ENCODE measurements around the gene MMP11. TPM values are rescaled to one million over a fixed set of nuclear protein-coding genes. Genes with fewer than 3 reads are reported as not detected.

MMP11 gene
- total RNA-seq, result 3.1 and 15.2 TPM in 2 replicates

GRCh38 chr22:23772649-23773473 is at the start of gene MMP11:
Gene MMP11 (plus strand): TSS chr22:23772849. CDS start chr22:23772871, 22 bp downstream.

GRCh38 chr22:23750714-23751440 is 21.8 kb upstream of the MMP11 start, which contains the start of gene ZNF70:
Gene ZNF70 (minus strand): TSS chr22:23751112. CDS start chr22:23745140, 5,972 bp downstream.

GRCh38 chr22:23754220-23754919 is 18.3 kb upstream of the MMP11 start, which contains the start of gene VPREB3:
Gene VPREB3 (minus strand): TSS chr22:23754425. CDS start chr22:23754363, 62 bp downstream.

GRCh38 chr22:23762842-23763578 is 9.6 kb upstream of the MMP11 start, which contains the start of gene C22orf15:
Gene C22orf15 (plus strand): TSS chr22:23762990. CDS start chr22:23763307, 317 bp downstream.

GRCh38 chr22:23767673-23768548 is 4.7 kb upstream of the MMP11 start, which contains the start of gene CHCHD10:
Gene CHCHD10 (minus strand): TSS chr22:23767972. CDS start chr22:23767874, 98 bp downstream.

GRCh38 chr22:23786752-23787599 is 14.3 kb downstream of the MMP11 start, which contains the start of gene SMARCB1:
Gene SMARCB1 (plus strand): TSS chr22:23786966. CDS start chr22:23787170, 204 bp downstream.

Other genes with a start within 250 kb of the MMP11 start
- gene IGLL1, start 192.6 kb upstream of the MMP11 start, total RNA-seq, result not detected in 2 replicates
- gene DRICH1, start 140.5 kb upstream of the MMP11 start, total RNA-seq, result 0.33 TPM in 1 of 2 replicates, not detected in the other
- gene RGL4, start 81.8 kb upstream of the MMP11 start, total RNA-seq, result under 0.01 TPM in 1 of 2 replicates, not detected in the other
- gene ZNF70, start 21.7 kb upstream of the MMP11 start, total RNA-seq, result 3.2 and 4.3 TPM in 2 replicates
- gene VPREB3, start 18.4 kb upstream of the MMP11 start, total RNA-seq, result 0.50 TPM in 1 of 2 replicates, not detected in the other
- gene C22orf15, start 9.9 kb upstream of the MMP11 start, total RNA-seq, result 1.6 and 3.1 TPM in 2 replicates
- 0.58 and 2.5 TPM in 2 replicates for gene CHCHD10, start 4.9 kb upstream of the MMP11 start, total RNA-seq
- 35.2 and 36.7 TPM in 2 replicates for gene SMARCB1, start 14.1 kb downstream of the MMP11 start, total RNA-seq
- gene DERL3, start 66.2 kb downstream of the MMP11 start, total RNA-seq, result 0.17 TPM in 1 of 2 replicates, not detected in the other
- 7.1 and 16.2 TPM in 2 replicates for gene SLC2A11, start 85.0 kb downstream of the MMP11 start, total RNA-seq
- 247 and 330 TPM in 2 replicates for gene MIF, start 121.5 kb downstream of the MMP11 start, total RNA-seq
- 6.3 and 8.1 TPM in 2 replicates for gene GSTT2B, start 188.3 kb downstream of the MMP11 start, total RNA-seq
- gene DDTL, start 194.0 kb downstream of the MMP11 start, total RNA-seq, result 1.6 and 2.0 TPM in 2 replicates
- 120 and 140 TPM in 2 replicates for gene DDT, start 201.6 kb downstream of the MMP11 start, total RNA-seq
- 0.99 and 2.0 TPM in 2 replicates for gene GSTT2, start 207.3 kb downstream of the MMP11 start, total RNA-seq
- gene GSTT4, start 232.6 kb downstream of the MMP11 start, total RNA-seq, result not detected in 2 replicates
- 54.4 and 63.5 TPM in 2 replicates for gene CABIN1, start 238.5 kb downstream of the MMP11 start, total RNA-seq